GM21576 (cell line): Measurements from ENCODE around the gene DYNLT1.
"Not testable (repeated sequence)": the region's sequence is repeated elsewhere in the genome, so short reads cannot be mapped to it uniquely, and the experiment has no call there.

Experiments used
- ATAC-seq: cut with Tn5 transposase; IDR thresholded peaks from one replicate; pipeline ENCODE4 v1.9.1; 2021; ENCODE audit warnings: mild to moderate bottlenecking, moderate library complexity; ENCODE audit not compliant: unreplicated experiment

DYNLT1 gene

GRCh38 chr6:158663625-158664165 is 19.2 kb upstream of the DYNLT1 start:
- ATAC-seq, result no peak

- no peak for ATAC-seq
Measured at GRCh38 chr6:158662954-158663624, 18.5 kb upstream of the DYNLT1 start.

GRCh38 chr6:158662607-158662953 is 18.0 kb upstream of the DYNLT1 start:
- ATAC-seq, result no peak

- ATAC-seq, result no peak
Measured at GRCh38 chr6:158661156-158661685, 16.7 kb upstream of the DYNLT1 start.

- ATAC-seq, result no peak
Measured at GRCh38 chr6:158660333-158660754, 15.8 kb upstream of the DYNLT1 start.

GRCh38 chr6:158656986-158657385 is 12.4 kb upstream of the DYNLT1 start:
- not testable (repeated sequence) for ATAC-seq

- no peak for ATAC-seq
Measured at GRCh38 chr6:158655569-158656450, 11.3 kb upstream of the DYNLT1 start.

GRCh38 chr6:158654960-158655489 is 10.5 kb upstream of the DYNLT1 start:
- ATAC-seq, result no peak

- ATAC-seq, result no peak
Measured at GRCh38 chr6:158654498-158654897, 10.0 kb upstream of the DYNLT1 start.

GRCh38 chr6:158653577-158654354 is 9.2 kb upstream of the DYNLT1 start:
- ATAC-seq, result peak; percentile 59

- ATAC-seq, result not testable (repeated sequence)
Measured at GRCh38 chr6:158651981-158652737, 7.6 kb upstream of the DYNLT1 start.

- peak; percentile 42 for ATAC-seq
Measured at GRCh38 chr6:158649289-158650143, 5.0 kb upstream of the DYNLT1 start, which contains the start of gene SYTL3. Gene SYTL3, plus strand, starts transcription at chr6:158650054. Its CDS starts 13,215 bp downstream, at chr6:158663269.

GRCh38 chr6:158648682-158649131 is 4.2 kb upstream of the DYNLT1 start:
- ATAC-seq, result peak; percentile 34

- no peak for ATAC-seq
Measured at GRCh38 chr6:158647501-158647900, 3.0 kb upstream of the DYNLT1 start.

GRCh38 chr6:158646023-158646910 is 1.7 kb upstream of the DYNLT1 start:
- no peak for ATAC-seq

GRCh38 chr6:158645064-158646022 is 800 bp upstream of the DYNLT1 start:
- ATAC-seq, result no peak

GRCh38 chr6:158643836-158644230 is 710 bp downstream of the DYNLT1 start:
- no peak for ATAC-seq
